ENCODE results near the gene PIP4K2B.
A peak's percentile ranks its signal among the peaks of the same experiment; 100 is the strongest.
"Not testable (repeated sequence)": the region's sequence is repeated elsewhere in the genome, so short reads cannot be mapped to it uniquely, and the experiment has no call there.

PIP4K2B gene

DNA sequence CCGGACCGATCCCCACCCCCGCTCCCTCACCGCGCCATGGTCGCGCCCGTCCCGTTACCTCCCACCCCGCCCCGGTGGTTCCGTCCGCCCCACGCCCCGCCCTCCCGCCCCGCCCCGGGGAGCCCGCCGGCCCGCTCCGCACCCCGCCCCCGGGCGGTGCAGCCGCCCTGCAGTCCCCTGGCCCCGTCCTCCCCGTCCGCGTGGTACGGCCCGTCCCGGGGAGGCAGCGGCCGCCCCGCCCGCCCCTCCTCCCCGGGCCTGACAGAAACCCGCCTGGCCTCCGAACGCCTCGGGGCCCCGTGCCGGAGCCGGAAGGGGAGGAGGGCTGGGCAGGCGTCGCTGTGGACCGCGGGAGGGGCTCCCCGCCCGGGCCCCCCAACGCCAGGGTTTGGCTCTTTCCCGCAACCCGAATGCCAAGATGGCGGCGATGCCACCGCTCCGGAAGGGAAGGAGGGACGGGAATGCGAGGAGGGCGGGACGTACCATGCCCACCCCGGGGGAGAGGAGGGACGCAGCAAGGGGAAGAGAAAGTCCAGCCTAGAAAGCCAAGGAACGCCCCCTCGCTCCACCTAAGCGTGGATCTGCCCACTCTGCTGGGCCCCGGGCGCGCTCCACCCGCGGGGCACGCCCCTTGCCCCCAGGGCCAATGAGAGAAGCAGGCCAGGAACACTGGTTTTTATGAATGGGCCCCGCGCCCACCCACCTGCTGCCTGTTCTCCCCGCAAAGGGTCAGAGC is at the start of gene PIP4K2B:
TSS of gene PIP4K2B (minus strand) at position 56 of the 736 bp plus-strand sequence. CDS start 132 bp downstream, outside the sequence.
- peak; percentile 71 to 85 for DNase-seq (ENCODE audit: low read depth in 2 of 2)

GRCh38 chr17:38848557-38848891 is 49.2 kb upstream of the PIP4K2B start:
- no peak for DNase-seq (ENCODE audit: low read depth in 2 of 2)

- no peak for DNase-seq (ENCODE audit: low read depth in 2 of 2)
Measured at GRCh38 chr17:38844261-38844757, 45.0 kb upstream of the PIP4K2B start.

GRCh38 chr17:38825762-38826247 is 26.4 kb upstream of the PIP4K2B start:
- DNase-seq (ENCODE audit: low read depth in 2 of 2) = no peak

GRCh38 chr17:38824899-38825761 is 25.8 kb upstream of the PIP4K2B start, which contains the start of gene CWC25:
TSS of gene CWC25 (minus strand) at chr17:38825321. CDS start at chr17:38825183, 138 bp downstream.
- DNase-seq (ENCODE audit: low read depth in 2 of 2) = peak; percentile 90 to 94

GRCh38 chr17:38815576-38816193 is 16.3 kb upstream of the PIP4K2B start:
- DNase-seq (ENCODE audit: low read depth in 2 of 2) = no peak

GRCh38 chr17:38809828-38810227 is 10.5 kb upstream of the PIP4K2B start:
- no peak for DNase-seq (ENCODE audit: low read depth in 2 of 2)

- DNase-seq (ENCODE audit: low read depth in 2 of 2) = no peak
Measured at GRCh38 chr17:38800237-38800760, 943 bp upstream of the PIP4K2B start.

DNA sequence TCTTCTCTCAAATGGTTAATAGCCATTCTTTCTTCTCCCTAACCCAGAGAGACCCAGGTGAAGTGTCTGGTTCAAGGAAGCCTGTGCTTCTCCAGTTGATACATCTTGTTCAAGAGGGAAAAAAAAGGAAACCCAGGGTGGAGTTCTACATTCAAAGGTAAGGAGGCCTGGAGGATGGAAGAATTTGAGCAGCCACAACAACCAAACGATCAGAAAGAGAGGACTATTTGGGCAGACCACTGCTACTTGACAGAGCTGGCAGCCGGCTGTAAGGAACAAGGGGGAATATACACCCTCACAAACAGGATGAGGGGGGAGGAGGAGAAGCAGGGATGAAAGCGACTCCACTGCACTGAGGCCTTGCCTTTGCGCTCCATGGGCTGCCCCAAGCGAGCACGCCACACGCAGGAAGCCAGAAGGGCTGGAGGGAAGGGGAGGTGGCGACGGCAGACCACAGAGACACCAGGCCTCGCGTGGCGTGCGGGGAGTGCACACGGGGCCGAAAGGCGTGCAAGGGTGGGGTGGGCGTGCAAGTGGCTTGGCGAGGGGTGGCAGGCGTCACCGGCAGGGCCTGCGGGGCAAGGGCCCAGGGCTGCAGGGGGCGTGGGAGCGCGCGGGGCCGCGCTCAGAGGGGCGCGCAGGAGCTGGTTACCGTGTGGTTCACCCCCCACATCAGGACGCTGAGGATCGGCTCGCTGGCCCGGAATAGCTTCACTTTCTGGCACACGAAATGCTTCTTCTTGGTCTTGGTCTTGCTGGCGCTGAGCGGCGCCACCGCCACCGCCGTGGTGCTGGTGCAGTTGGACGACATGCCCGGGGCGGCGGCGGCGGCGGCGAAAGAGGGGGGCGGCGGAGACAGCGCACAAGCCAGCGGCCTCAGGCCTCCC is 499 bp downstream of the PIP4K2B start:
- peak; percentile 21 to 29 for DNase-seq (ENCODE audit: low read depth in 2 of 2)

DNA sequence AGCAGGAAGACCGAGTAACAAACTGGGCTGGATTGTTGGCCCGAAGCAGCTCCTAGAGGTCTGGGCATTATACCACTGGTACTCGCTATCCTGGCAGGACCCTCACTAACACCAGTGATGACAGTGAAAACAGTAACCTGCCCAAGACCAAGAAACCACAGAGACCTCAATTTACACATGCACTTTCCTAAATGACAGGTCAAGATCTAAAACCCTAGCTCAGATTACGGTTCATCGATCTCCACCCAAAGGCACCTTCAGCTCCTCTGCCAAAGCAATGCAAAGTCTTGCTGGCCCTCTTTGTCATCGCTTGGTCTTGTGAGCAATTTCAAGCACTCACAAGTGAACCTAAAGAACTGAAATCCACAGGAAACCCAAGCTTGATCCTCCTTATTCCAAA is 1.5 kb downstream of the PIP4K2B start:
- no peak for DNase-seq (ENCODE audit: low read depth in 2 of 2)

DNA sequence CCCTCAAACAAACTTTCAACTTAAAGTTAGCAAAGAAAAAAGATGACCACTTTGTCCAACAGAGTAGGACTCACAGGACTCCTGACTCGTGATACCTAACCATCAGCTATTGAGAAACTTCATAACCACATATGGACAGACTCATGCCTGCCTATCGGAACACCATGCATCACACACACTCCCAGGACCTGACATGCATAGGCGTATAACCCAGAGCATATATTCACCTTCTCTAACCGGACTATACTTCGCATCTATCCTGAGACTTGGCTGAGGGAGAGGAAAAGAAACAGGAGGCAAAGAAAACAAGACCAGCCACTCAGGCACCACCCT is 2.2 kb downstream of the PIP4K2B start:
- no peak for DNase-seq (ENCODE audit: low read depth in 2 of 2)

DNA sequence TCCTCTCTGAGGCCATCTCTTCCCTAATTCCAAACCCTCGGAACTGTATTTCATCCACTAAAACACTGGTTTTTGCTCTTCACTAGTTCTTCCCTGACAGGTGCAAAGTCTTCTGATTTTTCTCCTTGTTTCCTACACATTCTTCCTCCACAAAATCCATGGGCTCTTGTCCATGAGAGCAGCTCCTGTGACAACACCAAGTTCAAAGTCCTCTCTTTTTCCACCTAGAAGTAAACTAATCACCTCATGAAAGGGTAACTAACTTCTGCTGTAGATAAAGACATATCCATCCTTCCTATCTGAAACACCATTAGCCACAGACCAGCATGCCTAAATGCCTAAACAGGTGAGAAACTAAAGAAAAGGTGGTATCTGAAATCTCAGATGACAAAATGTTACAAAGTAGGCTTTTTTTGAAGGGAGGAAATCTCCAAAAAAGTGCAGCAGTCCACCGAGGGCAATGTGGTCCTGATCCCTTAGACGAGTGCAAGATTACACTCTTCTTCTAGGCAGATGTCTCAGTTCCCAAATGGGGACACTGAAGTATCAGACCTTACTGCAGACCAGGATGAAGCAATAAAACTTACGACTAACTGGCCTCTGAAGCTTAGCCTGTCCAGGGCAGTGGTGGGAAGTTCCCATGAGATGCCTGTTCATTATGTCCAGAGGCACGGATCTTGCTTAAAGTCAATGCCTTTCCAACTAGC is 2.8 kb downstream of the PIP4K2B start:
- no peak for DNase-seq (ENCODE audit: low read depth in 2 of 2)

DNA sequence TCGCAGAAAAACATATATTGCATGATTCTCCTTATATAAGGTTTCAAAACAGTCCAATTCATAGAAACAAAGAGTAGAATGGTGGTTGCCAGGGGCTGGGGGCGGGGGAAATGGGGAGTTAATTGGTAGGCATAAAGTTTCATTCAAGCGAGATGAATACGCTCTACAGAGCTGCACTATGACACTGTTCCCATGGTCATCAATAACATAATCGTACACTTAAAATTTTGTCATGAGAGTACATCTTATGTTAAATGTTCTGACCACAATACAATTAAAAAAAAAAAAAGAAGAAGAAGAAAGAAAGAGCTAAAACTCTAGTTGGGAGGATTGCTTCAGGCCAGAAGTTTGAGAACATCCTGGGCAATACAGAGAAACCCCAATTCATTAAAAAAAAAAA is 5.1 kb downstream of the PIP4K2B start:
- no peak for DNase-seq (ENCODE audit: low read depth in 2 of 2)

DNA sequence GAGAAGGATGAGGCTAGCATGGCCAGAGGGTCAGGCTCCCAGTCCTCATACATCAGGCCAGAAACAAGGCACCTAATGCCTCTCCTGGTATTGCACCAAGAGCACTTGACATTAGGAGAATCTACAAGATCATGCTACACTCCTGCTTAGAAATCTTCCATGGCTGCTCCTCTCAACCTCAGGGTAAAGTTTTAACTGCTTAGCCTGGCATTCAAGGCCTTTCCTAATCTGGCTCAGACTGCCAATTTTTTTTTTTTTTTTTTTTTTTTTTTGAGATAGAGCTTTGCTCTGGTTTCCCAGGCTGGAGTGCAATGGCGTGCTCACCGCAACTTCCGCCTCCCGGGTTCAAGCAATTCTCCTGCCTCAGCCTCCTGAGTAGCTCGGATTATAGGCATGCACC is 8.2 kb downstream of the PIP4K2B start:
- no peak for DNase-seq (ENCODE audit: low read depth in 2 of 2)

DNA sequence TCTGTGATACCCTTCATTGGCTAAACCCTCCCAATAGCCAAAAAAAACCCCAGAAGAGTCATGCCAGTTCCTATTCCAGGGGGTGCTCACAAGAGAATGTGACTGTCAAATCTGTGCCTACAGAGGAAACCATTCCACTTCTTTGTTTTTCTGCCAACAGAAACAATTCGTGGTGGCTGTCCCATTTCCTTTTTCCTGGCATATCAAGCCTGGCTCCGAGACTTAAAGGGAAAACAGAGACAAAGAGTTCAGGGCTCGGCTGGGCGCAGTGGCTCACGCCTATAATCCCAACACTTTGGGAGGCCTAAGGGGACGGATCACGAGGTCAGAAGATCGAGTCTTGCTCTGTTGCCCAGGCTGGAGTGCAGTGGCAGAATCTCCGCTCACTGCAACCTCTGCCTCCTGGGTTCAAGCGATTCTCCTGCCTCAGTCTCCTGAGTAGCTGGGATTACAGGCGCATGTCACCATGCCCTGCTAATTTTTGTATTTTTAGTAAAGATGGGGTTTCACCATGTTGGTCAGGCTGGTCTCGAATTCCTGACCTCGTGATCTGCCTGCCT is 9.1 kb downstream of the PIP4K2B start:
- DNase-seq (ENCODE audit: low read depth in 2 of 2) = not testable (repeated sequence)

GRCh38 chr17:38789185-38789584 is 10.2 kb downstream of the PIP4K2B start:
- DNase-seq (ENCODE audit: low read depth in 2 of 2) = no peak

DNA sequence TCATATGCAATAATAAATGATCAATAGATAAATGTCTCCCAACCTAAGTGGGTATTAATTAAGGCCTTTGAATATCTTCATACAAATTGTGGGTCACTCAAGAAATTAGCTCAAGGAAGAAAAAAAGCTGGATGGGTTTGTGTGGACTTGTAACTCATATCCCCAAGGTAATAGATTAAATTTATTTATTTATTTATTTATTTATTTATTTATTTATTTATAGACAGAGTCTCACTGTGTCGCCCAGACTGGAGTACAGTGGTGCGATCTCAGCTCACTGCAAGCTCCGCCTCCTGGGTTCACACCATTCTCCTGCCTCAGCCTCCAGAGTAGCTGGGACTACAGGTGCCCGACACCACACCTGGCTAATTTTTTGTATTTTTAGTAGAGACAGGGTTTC is 11.4 kb downstream of the PIP4K2B start:
- not testable (repeated sequence) for DNase-seq (ENCODE audit: low read depth in 2 of 2)

GRCh38 chr17:38786372-38786771 is 13.0 kb downstream of the PIP4K2B start:
- DNase-seq (ENCODE audit: low read depth in 2 of 2) = no peak

- no peak for DNase-seq (ENCODE audit: low read depth in 2 of 2)
Measured at GRCh38 chr17:38783227-38783626, 16.1 kb downstream of the PIP4K2B start.

Data from activated CD4-positive, alpha-beta T cell treated with anti-CD3 and anti-CD28 coated beads for 24 hours (primary cell).